Skeletal muscle tissue (tissue), 4 donors: ENCODE data around the gene PHRF1. TPM values are rescaled to one million over a fixed set of nuclear protein-coding genes. Genes with fewer than 3 reads are reported as not detected.

ENCODE experiments used
- H3K27ac ChIP-seq: one replicate; pipeline ENCODE4 v1.7.0; 2013; ENCODE audit warnings: mild to moderate bottlenecking, low read depth, low read length, inconsistent platforms
- H3K27me3 ChIP-seq, 3 donors: one replicate each; pipeline ENCODE4 v1.7.0; 2013; ENCODE audit warnings: low read length in 3 of 3; ENCODE audit not compliant: control insufficient read depth in 3 of 3, insufficient read depth in 3 of 3
- H3K36me3 ChIP-seq, 3 donors: one replicate each; pipeline ENCODE4 v1.7.0; 2013; ENCODE audit warnings: low read length in 3 of 3; ENCODE audit not compliant: control insufficient read depth in 3 of 3, insufficient read depth in 3 of 3
- H3K4me1 ChIP-seq, 3 donors: one replicate each; pipeline ENCODE4 v1.7.0; 2013; ENCODE audit warnings: low read length in 3 of 3, mild to moderate bottlenecking in 3 of 3; ENCODE audit not compliant: control insufficient read depth in 3 of 3, insufficient read depth in 3 of 3
- H3K4me3 ChIP-seq, 3 donors: one replicate each; pipeline ENCODE4 v1.7.0; 2013; ENCODE audit warnings: low read length in 3 of 3
- H3K9ac ChIP-seq, 3 donors: one replicate each; pipeline ENCODE4 v1.7.0; 2013; ENCODE audit warnings: low read length in 3 of 3, mild to moderate bottlenecking in 3 of 3, moderate library complexity in 2 of 3, low read depth in 1 of 3
- H3K9me3 ChIP-seq, 3 donors: one replicate each; pipeline ENCODE4 v1.7.0; 2013; ENCODE audit warnings: low read length in 3 of 3; ENCODE audit not compliant: control insufficient read depth in 3 of 3
- total RNA-seq: library from RNA; depleted of rRNA; stranded (reverse); fragments of >200 nt; gene quantifications from one replicate; pipeline ENCODE4 v1.2.3, GENCODE V29; 2014
- donor health status: Osteomylitis.

PHRF1 gene
- total RNA-seq, 1 donor from 2014 or later = 21.9 TPM

GRCh38 chr11:563812-564578 is 12.3 kb upstream of the PHRF1 start:
- Histone ChIP-seq H3K27me3 (peaks cover 0 to 11% (median 5%) of the 10 kb centered on the region in 3 donors), H3K9me3 (no peaks in the 10 kb centered on the region), H3K9ac (no peak overlapping the region)

DNA sequence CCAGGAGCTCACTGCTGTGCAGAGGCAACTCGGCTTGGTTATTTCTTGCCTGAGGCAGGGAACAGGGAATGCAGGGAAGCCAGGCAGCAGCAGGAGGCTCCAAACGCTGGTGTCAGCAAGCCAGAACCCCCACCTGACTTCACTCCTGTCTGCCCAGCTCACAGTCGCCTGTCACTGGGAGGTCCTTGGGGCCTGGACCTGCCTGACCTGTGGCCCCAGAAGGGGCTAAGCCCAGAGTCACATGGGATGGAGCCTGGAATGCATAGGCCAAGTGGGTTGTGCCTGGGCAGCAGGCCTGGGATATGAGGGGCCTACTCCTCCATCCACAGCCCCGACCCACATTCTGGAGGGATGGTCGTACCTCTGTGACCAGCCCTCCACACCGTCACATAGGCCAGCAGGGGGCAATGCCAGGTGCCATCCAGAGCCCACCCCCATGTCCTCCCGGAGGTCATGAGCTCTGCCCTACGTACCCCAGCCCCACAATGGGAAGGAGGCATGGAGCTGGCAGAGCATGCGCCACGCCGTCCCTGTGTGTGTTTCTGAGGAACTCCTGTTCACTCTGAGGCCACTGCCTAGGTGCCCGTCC is 10.3 kb upstream of the PHRF1 start:
- no peaks in the 10 kb centered on the region for H3K9me3 ChIP-seq
- no peak overlapping the region for H3K27ac ChIP-seq
- H3K36me3 ChIP-seq = no peaks in the 10 kb centered on the region
- H3K27me3 ChIP-seq = no peaks in the 10 kb centered on the region
- H3K4me3 ChIP-seq = no peak overlapping the region
- H3K9ac ChIP-seq = peak overlapping the region in 1 of 3 donors; percentile 33
- peaks cover 14 to 26% (median 20%) of the 10 kb centered on the region in 3 donors for H3K4me1 ChIP-seq

More at GRCh38 chr11:563812-564578, 12.3 kb upstream of the PHRF1 start:
- Histone ChIP-seq H3K4me1 (peaks cover 13 to 28% (median 16%) of the 10 kb centered on the region in 3 donors), H3K36me3 (no peaks in the 10 kb centered on the region), H3K27ac (no peak overlapping the region), H3K4me3 (no peak overlapping the region)

DNA sequence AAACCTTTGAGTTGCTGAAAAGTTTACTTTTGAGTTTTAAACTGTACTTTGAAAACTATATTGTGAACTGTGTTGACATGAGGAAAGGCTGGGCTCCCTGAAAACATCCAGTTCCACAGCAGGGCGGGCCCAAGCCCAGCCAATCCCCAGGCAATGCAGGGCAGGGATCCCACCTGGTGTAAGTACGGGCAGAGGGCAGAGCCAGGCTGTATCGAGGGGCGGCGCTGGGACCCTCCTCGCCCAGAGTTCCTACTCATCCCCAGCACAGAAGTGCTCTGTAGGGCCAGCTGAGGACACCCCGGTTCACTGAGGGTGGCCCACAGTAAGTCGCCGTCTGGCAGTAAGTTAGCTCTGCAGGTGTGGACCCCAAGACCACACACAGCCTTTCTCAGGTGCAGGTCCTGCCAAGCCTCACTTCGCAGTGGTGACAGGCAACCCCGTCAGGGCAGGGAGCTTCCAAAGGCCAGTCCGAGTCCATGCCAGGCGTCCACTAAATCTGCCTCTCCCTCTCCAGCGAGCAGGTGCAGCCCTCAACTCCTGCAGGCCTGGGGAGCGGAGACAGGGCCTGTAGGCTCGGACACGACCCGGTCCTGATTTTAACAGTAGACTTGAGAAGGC is 9.2 kb upstream of the PHRF1 start:
- H3K36me3 ChIP-seq = no peaks in the 10 kb centered on the region
- peak overlapping the region in 2 of 3 donors; percentile 65 to 83 for H3K9ac ChIP-seq
- peak overlapping the region in 2 of 3 donors; percentile 72 to 80 for H3K4me3 ChIP-seq
- peak overlapping the region; percentile 82 for H3K27ac ChIP-seq
- peaks cover 7 to 16% (median 14%) of the 10 kb centered on the region in 3 donors for H3K4me1 ChIP-seq
- H3K27me3 ChIP-seq = no peaks in the 10 kb centered on the region
- no peaks in the 10 kb centered on the region for H3K9me3 ChIP-seq

- Histone ChIP-seq H3K4me3 (peak overlapping the region in 2 of 3 donors; percentile 72 to 80), H3K27ac (peak overlapping the region; percentile 82), H3K9ac (peak overlapping the region in 2 of 3 donors; percentile 65 to 83)
These were observed 8.5 kb upstream of the PHRF1 start for GRCh38 chr11:567629-568292.

GRCh38 chr11:568306-569157 is 7.7 kb upstream of the PHRF1 start:
- no peaks in the 10 kb centered on the region for H3K36me3 ChIP-seq
- H3K9ac ChIP-seq = peak overlapping the region; percentile 76 to 93 (median 88)
- H3K9me3 ChIP-seq = no peaks in the 10 kb centered on the region
- peaks cover 11 to 24% (median 19%) of the 10 kb centered on the region in 3 donors for H3K4me1 ChIP-seq
- H3K4me3 ChIP-seq = peak overlapping the region; percentile 56 to 80 (median 78)
- peak overlapping the region; percentile 83 for H3K27ac ChIP-seq
- no peaks in the 10 kb centered on the region for H3K27me3 ChIP-seq

More at GRCh38 chr11:567629-568292, 8.5 kb upstream of the PHRF1 start:
- Histone ChIP-seq H3K4me1 (peaks cover 7 to 16% (median 14%) of the 10 kb centered on the region in 3 donors), H3K27me3 (no peaks in the 10 kb centered on the region), H3K9me3 (no peaks in the 10 kb centered on the region), H3K36me3 (no peaks in the 10 kb centered on the region)

GRCh38 chr11:569158-569885 is 6.9 kb upstream of the PHRF1 start:
- no peaks in the 10 kb centered on the region for H3K27me3 ChIP-seq
- peak overlapping the region; percentile 56 to 78 (median 74) for H3K4me3 ChIP-seq
- no peaks in the 10 kb centered on the region for H3K9me3 ChIP-seq
- H3K36me3 ChIP-seq = no peaks in the 10 kb centered on the region
- H3K9ac ChIP-seq = peak overlapping the region; percentile 76 to 93 (median 88)
- peak overlapping the region; percentile 83 for H3K27ac ChIP-seq
- H3K4me1 ChIP-seq = peaks cover 13 to 25% (median 19%) of the 10 kb centered on the region in 3 donors

DNA sequence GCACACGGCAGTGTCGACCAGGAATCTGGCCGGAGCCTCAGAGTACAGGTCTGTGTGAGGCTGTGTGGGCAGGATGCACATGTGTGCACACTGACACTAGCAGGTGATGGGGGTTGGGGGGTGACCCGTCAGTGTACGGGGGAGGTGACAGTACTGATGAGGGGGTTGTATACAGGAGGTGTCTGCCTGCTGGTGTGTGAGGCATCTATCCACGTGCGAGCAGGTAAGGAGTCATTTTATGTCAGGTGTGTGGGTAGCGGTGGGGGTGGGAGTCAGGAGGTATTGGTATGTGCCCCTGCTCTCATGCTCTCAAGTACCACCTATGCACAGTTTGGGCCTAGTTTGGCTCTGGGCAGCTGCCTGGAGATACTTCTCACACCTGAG is 4.5 kb upstream of the PHRF1 start:
- no peak overlapping the region for H3K9ac ChIP-seq
- no peaks in the 10 kb centered on the region for H3K9me3 ChIP-seq
- H3K4me1 ChIP-seq = peaks cover 22 to 38% (median 27%) of the 10 kb centered on the region in 3 donors
- H3K4me3 ChIP-seq = no peak overlapping the region
- H3K27me3 ChIP-seq = no peaks in the 10 kb centered on the region
- no peak overlapping the region for H3K27ac ChIP-seq
- no peaks in the 10 kb centered on the region for H3K36me3 ChIP-seq

- H3K4me1 ChIP-seq = peaks cover 34 to 42% (median 37%) of the 10 kb centered on the region in 3 donors
- H3K27me3 ChIP-seq = no peaks in the 10 kb centered on the region
- no peak overlapping the region for H3K9ac ChIP-seq
- no peak overlapping the region for H3K4me3 ChIP-seq
- H3K27ac ChIP-seq = no peak overlapping the region
- peaks cover 0 to 2% (median 0%) of the 10 kb centered on the region in 3 donors for H3K36me3 ChIP-seq
- H3K9me3 ChIP-seq = no peaks in the 10 kb centered on the region
These were observed 3.0 kb upstream of the PHRF1 start for GRCh38 chr11:573146-573759.
